Measurements from ENCODE around the gene APBA3.
A peak's percentile ranks its signal among the peaks of the same experiment; 100 is the strongest.

APBA3 gene

GRCh38 chr19:3745363-3746045 lies 16.0 kb downstream of the APBA3 start:
- Mint-ChIP-seq H3K4me3 (no peak overlapping the region), H3K36me3 (ENCODE audit: insufficient read depth) (peaks cover 6% of the 10 kb centered on the region), H3K9me3 (no peaks in the 10 kb centered on the region), H3K4me1 (ENCODE audit: low read depth in 2 of 2) (no peaks in the 10 kb centered on the region), H3K27ac (no peak overlapping the region), H3K27me3 (no peaks in the 10 kb centered on the region)
- DNase-seq: no peak
- no peak for ATAC-seq (replicated peaks)

DNA sequence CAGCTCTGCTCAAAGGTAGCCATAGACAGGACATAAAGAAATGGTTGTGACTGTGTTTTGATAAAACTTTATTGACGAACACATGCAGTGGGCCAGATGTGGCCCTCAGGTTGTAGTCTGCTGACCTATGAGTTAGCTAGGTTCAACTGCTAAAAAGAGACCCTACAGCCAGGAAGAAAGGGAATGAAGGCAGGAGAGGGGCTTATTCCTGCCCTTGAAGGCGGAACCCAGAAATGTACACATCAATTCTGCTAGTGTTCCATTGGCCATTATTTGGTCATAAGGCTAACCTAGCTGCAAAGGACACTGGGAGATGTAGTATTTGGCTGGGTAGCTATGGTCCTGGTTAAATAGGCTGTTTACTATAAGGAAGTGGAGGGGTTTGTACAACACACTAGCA lies 18.0 kb downstream of the APBA3 start:
- no peaks in the 10 kb centered on the region for H3K9me3 Mint-ChIP-seq
- DNase-seq (no peak), ATAC-seq (replicated peaks) (no peak)
- H3K4me1 Mint-ChIP-seq (ENCODE audit: low read depth in 2 of 2): no peaks in the 10 kb centered on the region
- no peak overlapping the region for H3K27ac Mint-ChIP-seq
- H3K4me3 Mint-ChIP-seq: no peak overlapping the region
- H3K36me3 Mint-ChIP-seq (ENCODE audit: insufficient read depth): no peaks in the 10 kb centered on the region
- H3K27me3 Mint-ChIP-seq: no peaks in the 10 kb centered on the region

- Mint-ChIP-seq H3K4me1 (ENCODE audit: low read depth in 2 of 2) (no peaks in the 10 kb centered on the region), H3K36me3 (ENCODE audit: insufficient read depth) (peaks cover 4% of the 10 kb centered on the region), H3K27ac (no peak overlapping the region), H3K27me3 (peaks cover 0 to 6% of the 10 kb centered on the region in 2 donors), H3K4me3 (no peak overlapping the region), H3K9me3 (no peaks in the 10 kb centered on the region)
- DNase-seq: no peak
- ATAC-seq (replicated peaks): no peak
Measured at GRCh38 chr19:3740431-3740830, 21.1 kb downstream of the APBA3 start.

- Mint-ChIP-seq H3K4me1 (ENCODE audit: low read depth in 2 of 2) (no peaks in the 10 kb centered on the region), H3K27ac (peak overlapping the region in 1 of 2 donors; percentile 58), H3K9me3 (no peaks in the 10 kb centered on the region), H3K27me3 (peaks cover 0 to 6% of the 10 kb centered on the region in 2 donors), H3K36me3 (ENCODE audit: insufficient read depth) (peaks cover 7% of the 10 kb centered on the region), H3K4me3 (no peak overlapping the region)
- ATAC-seq (replicated peaks) (no peak), DNase-seq (no peak)
Measured at GRCh38 chr19:3738477-3739220, 22.8 kb downstream of the APBA3 start.

- no peak overlapping the region for H3K27ac Mint-ChIP-seq
- H3K27me3 Mint-ChIP-seq: peaks cover 0 to 6% of the 10 kb centered on the region in 2 donors
- ATAC-seq (replicated peaks) (no peak), DNase-seq (no peak)
- H3K4me1 Mint-ChIP-seq (ENCODE audit: low read depth in 2 of 2): no peaks in the 10 kb centered on the region
- no peak overlapping the region for H3K4me3 Mint-ChIP-seq
- H3K9me3 Mint-ChIP-seq: no peaks in the 10 kb centered on the region
- H3K36me3 Mint-ChIP-seq (ENCODE audit: insufficient read depth): peaks cover 7% of the 10 kb centered on the region
Measured at GRCh38 chr19:3737487-3738205, 23.8 kb downstream of the APBA3 start.

DNA sequence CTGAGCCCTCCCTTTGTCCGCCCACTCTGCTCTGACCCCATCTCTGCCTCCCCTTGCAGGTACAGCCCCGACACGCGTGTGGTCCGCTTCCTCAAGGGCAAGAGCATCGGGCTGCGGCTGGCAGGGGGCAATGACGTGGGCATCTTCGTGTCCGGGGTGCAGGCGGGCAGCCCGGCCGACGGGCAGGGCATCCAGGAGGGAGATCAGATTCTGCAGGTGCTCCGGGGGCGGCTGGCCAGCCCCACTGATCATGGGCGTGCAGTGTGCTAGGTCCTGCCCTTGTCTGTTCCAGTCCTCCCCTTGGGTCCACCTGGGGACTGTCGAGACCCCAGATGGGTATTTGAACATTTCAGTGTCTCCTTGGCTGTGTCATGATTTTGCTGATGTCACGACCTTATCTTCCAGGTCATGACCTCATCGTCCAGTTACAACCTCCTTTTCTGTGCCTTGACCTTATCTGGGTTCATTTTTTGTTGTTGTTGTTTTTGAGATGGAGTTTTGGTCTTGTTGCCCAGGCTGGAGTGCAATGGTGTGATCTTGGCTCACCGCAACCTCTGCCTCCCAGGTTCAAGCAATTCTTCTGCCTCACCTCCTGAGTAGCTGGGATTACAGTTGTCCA lies 25.3 kb downstream of the APBA3 start:
- ATAC-seq (replicated peaks) (no peak), DNase-seq (no peak)
- Mint-ChIP-seq H3K4me1 (ENCODE audit: low read depth in 2 of 2) (no peaks in the 10 kb centered on the region), H3K36me3 (ENCODE audit: insufficient read depth) (peaks cover 11% of the 10 kb centered on the region), H3K4me3 (no peak overlapping the region), H3K9me3 (no peaks in the 10 kb centered on the region), H3K27ac (no peak overlapping the region), H3K27me3 (peaks cover 0 to 6% of the 10 kb centered on the region in 2 donors)

- no peak for DNase-seq
- no peak overlapping the region for H3K4me3 Mint-ChIP-seq
- H3K9me3 Mint-ChIP-seq: no peaks in the 10 kb centered on the region
- H3K36me3 Mint-ChIP-seq (ENCODE audit: insufficient read depth): peaks cover 11% of the 10 kb centered on the region
- ATAC-seq (replicated peaks): no peak
- H3K4me1 Mint-ChIP-seq (ENCODE audit: low read depth in 2 of 2): no peaks in the 10 kb centered on the region
- no peak overlapping the region for H3K27ac Mint-ChIP-seq
- H3K27me3 Mint-ChIP-seq: peaks cover 0 to 6% of the 10 kb centered on the region in 2 donors
Measured at GRCh38 chr19:3734310-3734600, 27.2 kb downstream of the APBA3 start.

DNA sequence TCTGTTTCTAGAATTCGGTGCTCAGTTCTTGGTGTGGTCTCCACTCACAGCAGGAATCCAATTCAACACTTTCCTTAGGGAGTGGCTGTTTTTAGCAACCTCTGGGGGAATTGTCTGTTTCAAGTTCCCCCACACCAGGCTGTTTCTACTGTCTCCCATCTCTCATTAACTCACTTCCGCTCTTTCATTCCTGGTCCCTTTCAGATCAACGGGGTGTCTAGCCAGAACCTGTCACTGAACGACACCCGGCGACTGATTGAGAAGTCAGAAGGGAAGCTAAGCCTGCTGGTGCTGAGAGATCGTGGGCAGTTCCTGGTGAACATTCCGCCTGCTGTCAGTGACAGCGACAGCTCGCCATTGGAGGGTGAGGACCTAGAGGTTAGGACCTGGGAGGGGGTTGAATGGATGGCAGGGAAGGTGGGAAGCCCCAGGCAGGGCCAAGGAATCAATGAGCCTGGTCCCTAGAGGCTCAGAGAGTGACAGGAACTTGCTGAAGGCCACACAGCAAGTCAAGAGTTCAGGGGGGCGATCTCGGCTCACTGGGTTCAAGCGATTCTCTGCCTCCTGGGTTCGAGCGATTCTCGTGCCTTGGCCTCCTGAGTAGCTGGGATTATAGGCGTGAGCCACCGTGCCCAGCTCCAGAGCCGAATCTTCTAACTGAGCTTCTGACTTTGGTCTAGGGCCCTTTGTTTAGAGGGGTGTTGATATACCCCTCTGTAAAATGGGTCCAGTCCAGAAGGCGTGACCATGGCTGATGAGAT lies 27.8 kb downstream of the APBA3 start:
- no peak overlapping the region for H3K4me3 Mint-ChIP-seq
- no peak for DNase-seq
- H3K36me3 Mint-ChIP-seq (ENCODE audit: insufficient read depth): peaks cover 11% of the 10 kb centered on the region
- no peaks in the 10 kb centered on the region for H3K9me3 Mint-ChIP-seq
- H3K4me1 Mint-ChIP-seq (ENCODE audit: low read depth in 2 of 2): no peaks in the 10 kb centered on the region
- H3K27ac Mint-ChIP-seq: no peak overlapping the region
- no peak for ATAC-seq (replicated peaks)
- H3K27me3 Mint-ChIP-seq: peaks cover 0 to 6% of the 10 kb centered on the region in 2 donors

DNA sequence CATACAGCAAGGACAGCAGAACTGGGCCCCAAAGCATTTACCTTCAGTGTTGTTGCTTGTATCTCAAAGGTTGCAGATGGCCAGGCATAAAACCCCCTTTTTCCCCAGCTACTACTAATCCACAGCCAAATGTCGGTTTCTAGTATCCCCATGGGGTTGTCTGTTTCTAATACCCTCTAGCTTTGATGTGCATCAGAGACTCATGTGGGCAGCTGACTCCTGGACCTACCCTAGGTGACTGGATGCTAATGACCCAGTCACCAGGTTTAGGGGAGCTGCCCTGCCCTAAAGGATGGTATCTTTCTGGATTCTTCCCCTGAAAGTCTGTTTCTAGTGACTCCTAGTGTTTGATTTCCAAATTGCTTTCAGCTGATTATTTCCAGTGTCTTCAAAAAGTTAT lies 29.4 kb downstream of the APBA3 start:
- ATAC-seq (replicated peaks): no peak
- Mint-ChIP-seq H3K4me3 (no peak overlapping the region), H3K9me3 (no peaks in the 10 kb centered on the region), H3K36me3 (ENCODE audit: insufficient read depth) (peaks cover 11% of the 10 kb centered on the region), H3K4me1 (ENCODE audit: low read depth in 2 of 2) (no peaks in the 10 kb centered on the region), H3K27ac (no peak overlapping the region), H3K27me3 (no peaks in the 10 kb centered on the region)
- DNase-seq: no peak

DNA sequence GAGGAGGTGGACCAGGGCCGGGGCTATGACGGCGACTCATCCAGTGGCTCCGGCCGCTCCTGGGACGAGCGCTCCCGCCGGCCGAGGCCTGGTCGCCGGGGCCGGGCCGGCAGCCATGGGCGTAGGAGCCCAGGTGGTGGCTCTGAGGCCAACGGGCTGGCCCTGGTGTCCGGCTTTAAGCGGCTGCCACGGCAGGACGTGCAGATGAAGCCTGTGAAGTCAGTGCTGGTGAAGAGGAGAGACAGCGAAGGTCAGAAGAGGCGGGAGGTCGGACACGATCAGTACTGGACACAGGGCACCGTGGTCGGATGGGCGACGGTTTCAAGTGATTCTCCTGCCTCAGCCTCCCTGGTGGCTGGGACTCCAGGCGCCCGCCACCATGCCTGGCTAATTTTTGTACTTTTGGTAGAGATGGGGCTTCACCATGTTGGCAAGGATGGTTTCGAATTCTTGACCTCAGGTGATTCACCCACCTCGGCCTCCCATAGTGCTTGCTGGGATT lies 31.0 kb downstream of the APBA3 start:
- Mint-ChIP-seq H3K4me1 (ENCODE audit: low read depth in 2 of 2) (no peaks in the 10 kb centered on the region), H3K36me3 (ENCODE audit: insufficient read depth) (peaks cover 11% of the 10 kb centered on the region), H3K9me3 (no peaks in the 10 kb centered on the region), H3K27me3 (no peaks in the 10 kb centered on the region), H3K27ac (no peak overlapping the region), H3K4me3 (no peak overlapping the region)
- no peak for ATAC-seq (replicated peaks)
- no peak for DNase-seq

DNA sequence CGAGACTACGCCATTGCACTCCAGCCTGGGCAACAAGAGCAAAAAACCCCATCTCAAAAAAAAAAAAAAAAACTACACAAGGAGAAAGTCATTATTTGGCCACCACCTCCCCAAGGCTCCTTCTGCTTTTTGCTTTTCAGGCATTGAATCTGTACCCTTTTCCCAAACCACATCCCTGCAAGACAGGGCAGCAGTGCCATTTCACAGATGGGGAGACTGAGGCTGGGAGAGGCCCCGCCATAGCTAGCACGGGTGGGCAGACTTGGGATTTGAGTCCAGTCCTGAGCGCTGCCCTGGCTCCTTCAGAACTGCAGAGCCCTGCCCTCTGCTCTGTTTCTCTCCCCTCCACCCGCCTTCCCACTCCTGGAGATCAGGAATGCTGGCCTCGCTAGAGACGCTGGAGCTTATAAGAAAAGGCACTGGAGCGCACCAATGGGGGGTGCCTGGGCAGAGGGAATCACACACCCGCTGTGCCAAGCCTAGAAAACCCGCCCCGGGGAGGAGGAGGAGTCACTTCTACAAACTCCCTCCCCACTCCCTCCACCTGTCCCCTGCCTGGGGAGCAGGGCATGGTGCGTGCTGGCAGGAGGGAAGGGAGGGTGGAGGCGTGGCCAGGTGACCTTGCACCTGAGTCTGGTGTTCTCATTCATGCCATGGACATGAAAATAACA lies 35.7 kb downstream of the APBA3 start:
- Mint-ChIP-seq H3K36me3 (ENCODE audit: insufficient read depth) (peaks cover 3% of the 10 kb centered on the region), H3K27ac (no peak overlapping the region), H3K9me3 (no peaks in the 10 kb centered on the region), H3K27me3 (peaks cover 0 to 7% of the 10 kb centered on the region in 2 donors), H3K4me1 (ENCODE audit: low read depth in 2 of 2) (peaks cover 3 to 8% of the 10 kb centered on the region in 2 donors), H3K4me3 (no peak overlapping the region)
- no peak for DNase-seq
- no peak for ATAC-seq (replicated peaks)

- H3K36me3 Mint-ChIP-seq (ENCODE audit: insufficient read depth): peaks cover 3% of the 10 kb centered on the region
- H3K9me3 Mint-ChIP-seq: no peaks in the 10 kb centered on the region
Measured at GRCh38 chr19:3725121-3725520, 36.4 kb downstream of the APBA3 start.

More at GRCh38 chr19:3725121-3725520, 36.4 kb downstream of the APBA3 start:
- Mint-ChIP-seq H3K27me3 (peaks cover 0 to 13% of the 10 kb centered on the region in 2 donors), H3K4me3 (no peak overlapping the region), H3K4me1 (ENCODE audit: low read depth in 2 of 2) (peaks cover 3 to 9% of the 10 kb centered on the region in 2 donors), H3K27ac (no peak overlapping the region)
- no peak for DNase-seq
- no peak for ATAC-seq (replicated peaks)

Data from effector memory CD8-positive, alpha-beta T cell (primary cell).